ENCODE data around the gene ITGAL. TPM values are rescaled to one million over a fixed set of nuclear protein-coding genes. Genes with fewer than 3 reads are reported as not detected.

ITGAL gene
- total RNA-seq, 1 experiment from 2014 or later: not detected

GRCh38 chr16:30493941-30494488 lies 21.5 kb downstream of the ITGAL start:
- H3K4me1 ChIP-seq (ENCODE audit: insufficient read depth, low read length): no peaks in the 10 kb centered on the region; the same call in 1 of the 2 replicates
- Mint-ChIP-seq H3K27ac (no peak overlapping the region), H3K4me3 (no peak overlapping the region)

More at GRCh38 chr16:30493941-30494488, 21.5 kb downstream of the ITGAL start:
- no peak overlapping the region for H4K8ac ChIP-seq (replicated peaks; ENCODE audit: insufficient read length, low read depth, low read length)
- no peak overlapping the region for H2AK5ac ChIP-seq (ENCODE audit: insufficient read length, low read length)
- H3K23ac ChIP-seq (ENCODE audit: insufficient read length, low read depth, low read length): no peak overlapping the region
- H3K23me2 ChIP-seq (ENCODE audit: insufficient read length, low read depth, low read length, poor library complexity, severe bottlenecking): no peaks in the 10 kb centered on the region
- H2BK12ac ChIP-seq (ENCODE audit: insufficient read length, low read depth, low read length): no peak overlapping the region
- no peak overlapping the region for H2BK120ac ChIP-seq (ENCODE audit: low read depth, low read length, poor library complexity, severe bottlenecking)
- H3K9me3 Mint-ChIP-seq: no peaks in the 10 kb centered on the region; a peak in 3 of 5 replicates
- peaks cover 15% of the 10 kb centered on the region for H3K27me3 Mint-ChIP-seq (ENCODE audit: low read depth)
- H3K79me1 ChIP-seq (ENCODE audit: insufficient read depth, low read depth, low read length, poor library complexity, severe bottlenecking): no peaks in the 10 kb centered on the region
- no peak for DNase-seq
- H3K27me3 ChIP-seq (ENCODE audit: insufficient read depth, low read length): no peaks in the 10 kb centered on the region
- TF ChIP-seq CTCF (conservative IDR thresholded peaks at IDR 0.05): no peak
- H2BK5ac ChIP-seq (ENCODE audit: insufficient read length, low read length): no peak overlapping the region
- H3K18ac ChIP-seq (ENCODE audit: insufficient read length, low read depth, low read length): no peak overlapping the region
- no peak overlapping the region for H2AFZ ChIP-seq (ENCODE audit: low read length)
- H3K4ac ChIP-seq (ENCODE audit: low read depth, low read length): no peak overlapping the region
- H2BK15ac ChIP-seq (ENCODE audit: low read depth, low read length): no peak overlapping the region
- no peaks in the 10 kb centered on the region for H3K79me2 ChIP-seq (ENCODE audit: insufficient read depth, low read length)
- no peak overlapping the region for H4K91ac ChIP-seq (ENCODE audit: insufficient read length, low read depth, low read length)
- H3K9me3 ChIP-seq (ENCODE audit: control insufficient read depth, low read depth, low read length): no peaks in the 10 kb centered on the region
- H3K4me2 ChIP-seq (ENCODE audit: insufficient read depth, insufficient read length, low read length): no peak overlapping the region
- no peak overlapping the region for H4K5ac ChIP-seq (ENCODE audit: insufficient read length, low read depth, low read length)
- no peak overlapping the region for H3K56ac ChIP-seq (ENCODE audit: insufficient read length, low read depth, low read length)
- H3K27ac ChIP-seq (ENCODE audit: insufficient read length, low read depth, low read length): no peak overlapping the region
- H3K4me1 Mint-ChIP-seq: peaks cover 9 to 20% of the 10 kb centered on the region in 2 experiments
- H4K20me1 ChIP-seq (ENCODE audit: control insufficient read depth, insufficient read depth, insufficient read length): no peaks in the 10 kb centered on the region
- no peak overlapping the region for H3K14ac ChIP-seq (ENCODE audit: insufficient read depth, low read length)
- WGBS (ENCODE audit: extremely low coverage, insufficient read length, low lambda C conversion rate): no CpG with 5 or more reads among the region's 11 CpGs
- no peak overlapping the region for H3T11ph ChIP-seq (ENCODE audit: low read length)
- no peaks in the 10 kb centered on the region for H3K36me3 Mint-ChIP-seq (ENCODE audit: insufficient read depth in 1 of 3, low read depth in 3 of 3)
- H3K9ac ChIP-seq (ENCODE audit: extremely low read depth, insufficient read length, low read length): no peak overlapping the region
- no peak overlapping the region for H2BK20ac ChIP-seq (ENCODE audit: low read depth, low read length, poor library complexity, severe bottlenecking)

Measured in H9 (cell line).